GM19193 (cell line): ENCODE measurements around the gene PIGU.

Experiments
- POLR2A ChIP-seq: IDR thresholded peaks from 4 replicates; pipeline ENCODE4 v1.6.1; 2011; ENCODE audit not compliant: insufficient read depth, insufficient read length; ENCODE audit errors: extremely low read depth

PIGU gene

GRCh38 chr20:34560614-34561013 is 116.3 kb downstream of the PIGU start:
- no peak for TF ChIP-seq POLR2A

GRCh38 chr20:34560141-34560523 is 116.8 kb downstream of the PIGU start:
- no peak for TF ChIP-seq POLR2A

DNA sequence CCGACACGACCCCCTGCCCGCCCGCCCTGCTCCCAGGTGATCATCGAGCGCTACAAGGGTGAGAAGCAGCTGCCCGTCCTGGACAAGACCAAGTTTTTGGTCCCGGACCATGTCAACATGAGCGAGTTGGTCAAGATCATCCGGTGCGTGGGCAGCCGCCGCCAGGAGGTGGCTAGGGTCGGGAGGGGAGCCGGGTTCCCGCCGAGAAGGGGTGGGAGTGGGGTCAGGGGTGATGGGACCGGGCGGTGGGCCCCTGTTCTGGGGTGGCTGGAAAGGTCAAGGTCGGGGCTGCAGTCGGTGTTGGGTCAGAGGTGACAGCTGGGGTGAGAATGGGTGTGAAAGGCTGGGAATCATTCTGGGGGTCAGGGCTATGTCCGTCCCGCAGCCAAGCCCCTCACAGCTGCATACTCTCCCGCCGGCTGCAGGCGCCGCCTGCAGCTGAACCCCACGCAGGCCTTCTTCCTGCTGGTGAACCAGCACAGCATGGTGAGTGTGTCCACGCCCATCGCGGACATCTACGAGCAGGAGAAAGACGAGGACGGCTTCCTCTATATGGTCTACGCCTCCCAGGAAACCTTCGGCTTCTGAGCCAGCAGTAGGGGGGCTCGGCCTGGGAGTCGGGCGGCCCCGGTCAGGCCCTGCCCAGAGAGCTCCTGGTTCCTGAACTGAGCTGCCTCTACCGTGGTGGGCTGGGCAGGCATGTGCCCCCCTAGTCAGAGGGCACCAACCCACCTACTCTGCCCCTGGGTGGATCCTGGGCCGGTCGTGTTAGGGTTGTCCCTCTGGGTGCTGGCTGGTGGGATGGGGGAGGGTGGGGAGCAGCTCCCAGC is 117.4 kb downstream of the PIGU start:
- no peak for TF ChIP-seq POLR2A

- no peak for TF ChIP-seq POLR2A
These were observed 118.3 kb downstream of the PIGU start, which contains the start of gene MAP1LC3A for GRCh38 chr20:34558320-34559218. TSS of gene MAP1LC3A (plus strand) at chr20:34558718. CDS start at chr20:34558869, 151 bp downstream.

- TF ChIP-seq POLR2A = no peak
These were observed 119.0 kb downstream of the PIGU start for GRCh38 chr20:34557936-34558319.

GRCh38 chr20:34553366-34553867 is 123.5 kb downstream of the PIGU start:
- TF ChIP-seq POLR2A = no peak

GRCh38 chr20:34552569-34552968 is 124.3 kb downstream of the PIGU start:
- no peak for TF ChIP-seq POLR2A

DNA sequence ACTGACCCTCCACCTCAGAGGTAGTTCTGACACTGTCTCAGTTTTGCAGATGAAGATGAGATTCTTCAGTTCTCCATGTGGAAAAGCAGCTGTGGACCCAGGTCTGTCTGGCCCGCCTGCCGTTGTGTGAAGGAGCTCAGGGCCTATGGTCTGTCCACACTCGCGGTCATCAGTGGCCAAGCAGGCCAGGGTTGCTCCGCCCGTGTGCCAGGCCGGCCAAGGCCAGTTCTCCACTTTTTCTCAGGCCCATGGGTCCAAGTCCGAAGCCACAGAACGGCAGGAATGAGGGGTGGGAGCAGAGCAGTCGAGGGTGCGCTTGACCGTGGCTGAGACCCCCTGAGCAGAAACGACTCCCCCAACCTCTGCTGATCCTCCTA is 127.0 kb downstream of the PIGU start:
- TF ChIP-seq POLR2A = no peak

DNA sequence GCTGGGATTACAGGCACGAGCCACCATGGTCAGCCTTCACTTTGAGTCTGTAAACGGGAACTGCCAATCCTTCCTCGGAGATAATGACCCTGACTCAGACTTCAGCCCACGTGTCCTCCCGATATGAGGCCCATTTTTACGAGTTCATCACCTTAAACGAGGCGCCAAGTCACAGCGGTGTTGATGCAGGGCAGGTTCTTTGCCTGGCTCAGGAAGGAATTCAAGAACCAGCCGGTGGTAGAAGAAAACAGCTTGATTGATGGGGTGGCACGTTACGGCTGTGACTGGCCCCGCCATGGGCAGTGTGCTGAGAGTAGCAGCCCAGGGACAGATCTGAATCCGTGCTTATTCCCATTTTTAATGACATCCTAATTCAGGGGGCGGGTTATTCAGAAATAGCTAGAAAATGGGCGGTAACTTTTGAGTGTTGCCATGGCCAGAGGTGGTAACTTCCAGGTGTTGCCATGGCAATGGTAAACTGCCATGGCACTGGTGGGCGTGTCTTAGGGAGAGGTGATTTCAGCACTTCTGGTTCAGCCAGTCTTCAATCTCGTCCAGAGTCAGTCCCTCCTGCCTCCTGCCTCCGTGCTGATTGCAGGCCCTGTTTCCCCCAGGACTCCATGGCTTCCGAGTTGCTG is 127.5 kb downstream of the PIGU start:
- no peak for TF ChIP-seq POLR2A

- TF ChIP-seq POLR2A = no peak
These were observed 128.9 kb downstream of the PIGU start for GRCh38 chr20:34547844-34548613.

DNA sequence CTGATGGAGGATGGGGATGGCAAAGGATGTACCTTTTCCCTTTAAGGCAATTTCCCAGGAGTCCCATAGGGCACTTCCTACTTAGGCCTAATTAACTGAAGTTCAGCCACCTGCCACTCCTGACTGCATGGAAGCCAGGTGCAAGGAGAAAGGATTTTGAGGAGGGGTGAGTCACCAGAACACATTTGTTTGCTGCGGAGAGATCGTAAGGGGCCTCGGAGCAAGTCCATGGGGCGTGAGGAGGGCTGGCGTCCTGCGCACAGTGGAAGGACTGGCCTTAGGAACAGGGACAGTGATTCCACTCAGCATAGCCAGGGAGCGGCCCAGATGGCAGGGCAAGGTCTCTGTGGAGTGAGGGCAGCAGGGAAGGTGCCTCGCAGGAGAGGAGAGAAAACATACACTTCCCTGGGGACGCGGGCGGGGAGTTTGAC is 130.1 kb downstream of the PIGU start:
- no peak for TF ChIP-seq POLR2A

- TF ChIP-seq POLR2A = no peak
These were observed 132.6 kb downstream of the PIGU start for GRCh38 chr20:34544109-34544796.

DNA sequence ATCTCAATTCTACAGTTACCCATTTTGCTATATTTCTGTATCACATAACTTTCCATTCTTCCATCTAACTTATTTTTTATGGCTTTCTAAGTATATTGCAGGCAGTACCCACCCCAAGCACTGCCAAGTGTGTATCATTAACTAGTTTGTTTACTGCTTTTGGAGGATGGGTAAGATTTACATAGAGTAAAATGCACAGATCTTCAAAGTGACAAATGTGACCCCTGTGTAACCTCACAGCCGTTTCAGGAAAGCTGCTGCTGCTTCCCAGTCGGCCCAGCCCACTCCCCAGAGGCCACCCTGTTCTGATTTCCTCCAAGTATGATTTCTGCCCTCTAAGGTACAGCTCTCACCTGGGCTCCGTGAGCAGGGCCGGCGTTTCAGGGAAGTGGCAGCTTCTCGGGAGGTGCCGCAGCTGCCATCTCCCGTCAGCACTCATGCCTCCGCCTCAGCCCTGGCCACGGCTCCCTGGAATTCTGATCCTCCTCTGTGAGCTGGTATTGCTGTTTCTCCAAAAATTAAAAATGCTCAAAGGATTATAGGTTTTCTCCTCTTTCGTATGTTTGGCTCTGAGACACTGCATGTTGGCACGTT is 133.3 kb downstream of the PIGU start:
- no peak for TF ChIP-seq POLR2A
